HG03565 (cell line): ENCODE data around the gene LPAR6.
"Not testable (repeated sequence)": the region's sequence is repeated elsewhere in the genome, so short reads cannot be mapped to it uniquely, and the experiment has no call there.

Source experiments
- ATAC-seq: cut with Tn5 transposase; IDR thresholded peaks from one replicate; pipeline ENCODE4 v1.9.1; 2021; ENCODE audit warnings: mild to moderate bottlenecking, moderate library complexity; ENCODE audit not compliant: unreplicated experiment

The LPAR6 gene, protein sequence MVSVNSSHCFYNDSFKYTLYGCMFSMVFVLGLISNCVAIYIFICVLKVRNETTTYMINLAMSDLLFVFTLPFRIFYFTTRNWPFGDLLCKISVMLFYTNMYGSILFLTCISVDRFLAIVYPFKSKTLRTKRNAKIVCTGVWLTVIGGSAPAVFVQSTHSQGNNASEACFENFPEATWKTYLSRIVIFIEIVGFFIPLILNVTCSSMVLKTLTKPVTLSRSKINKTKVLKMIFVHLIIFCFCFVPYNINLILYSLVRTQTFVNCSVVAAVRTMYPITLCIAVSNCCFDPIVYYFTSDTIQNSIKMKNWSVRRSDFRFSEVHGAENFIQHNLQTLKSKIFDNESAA

DNA sequence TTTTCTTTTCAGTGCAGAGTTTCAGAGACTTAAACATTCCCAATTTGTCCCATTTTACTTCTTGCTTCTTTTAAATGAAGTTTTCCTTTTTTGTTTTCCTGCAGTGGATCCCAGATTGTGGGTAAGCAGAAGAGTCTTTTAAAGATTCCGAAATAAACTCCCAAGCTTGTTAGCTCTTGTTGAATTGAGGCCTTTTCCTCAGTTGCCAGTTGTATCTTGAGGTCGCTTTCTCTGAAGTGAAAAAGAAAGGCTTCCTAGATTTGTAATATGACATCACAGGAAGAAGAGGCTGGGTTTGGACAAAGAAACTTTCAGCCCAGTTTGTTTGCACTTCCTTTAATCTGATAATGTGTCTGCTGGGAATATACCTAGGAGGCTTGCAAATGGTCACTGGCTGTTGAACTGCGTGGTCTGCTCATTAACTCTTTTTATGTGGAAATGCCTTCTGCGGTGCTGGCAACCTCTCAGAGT is at the start of gene LPAR6:
TSS of gene LPAR6 (minus strand) at position 233 of the 471 bp plus-strand sequence. CDS start 690 bp downstream, outside the sequence.
- ATAC-seq = no peak

DNA sequence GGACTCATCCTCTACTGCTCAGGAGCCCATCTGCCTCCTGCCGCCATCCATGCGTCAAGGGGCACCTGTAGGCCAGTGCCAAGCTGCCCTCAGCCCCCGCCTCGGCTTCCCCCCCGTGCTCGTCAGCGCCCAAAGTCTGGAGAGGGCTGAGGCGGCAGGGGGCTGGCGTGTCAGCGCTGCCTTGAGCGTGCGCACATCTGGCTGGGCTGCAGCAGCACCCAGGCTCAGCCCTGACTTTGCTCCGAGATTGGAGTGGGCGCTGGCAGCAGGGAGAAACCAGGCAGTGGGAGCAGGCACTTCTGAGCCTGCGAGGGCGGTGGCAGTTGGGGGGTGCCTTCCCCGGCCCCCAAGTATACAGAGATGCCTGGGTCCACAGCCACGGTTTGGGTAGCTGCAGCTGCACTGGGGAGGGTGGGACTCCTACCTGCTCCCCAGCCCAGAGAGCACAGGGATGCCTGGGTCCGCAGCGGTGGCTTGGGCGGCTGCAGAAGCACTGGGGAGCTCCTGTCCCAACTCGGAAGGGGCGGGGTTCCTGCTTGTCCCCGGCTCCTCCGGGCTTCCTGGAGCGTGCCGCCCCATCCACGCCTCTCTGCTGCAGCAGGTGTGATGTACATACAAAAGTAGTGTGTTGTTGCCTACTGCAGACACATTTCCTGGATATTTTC is 44.8 kb upstream of the LPAR6 start:
- ATAC-seq = no peak

DNA sequence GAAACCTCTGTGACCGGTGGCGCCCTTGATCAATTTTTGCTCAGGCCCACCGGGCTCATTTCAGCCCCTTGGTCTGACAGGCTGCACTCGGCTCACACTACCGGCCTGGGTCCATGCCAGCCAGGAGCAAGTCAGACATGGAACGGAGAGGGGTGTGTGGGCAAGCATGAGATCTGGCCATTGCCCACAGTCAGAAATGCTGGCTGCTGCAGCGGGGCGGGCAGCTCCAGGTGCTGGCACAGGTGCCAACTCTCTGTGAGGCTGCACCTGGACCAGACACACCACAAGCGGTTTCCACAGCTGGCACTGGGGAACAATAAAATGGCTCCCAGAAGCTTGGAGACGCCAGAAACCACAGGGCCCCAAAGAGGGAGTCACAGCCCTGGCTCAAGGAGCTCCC is 43.6 kb upstream of the LPAR6 start:
- ATAC-seq = no peak

DNA sequence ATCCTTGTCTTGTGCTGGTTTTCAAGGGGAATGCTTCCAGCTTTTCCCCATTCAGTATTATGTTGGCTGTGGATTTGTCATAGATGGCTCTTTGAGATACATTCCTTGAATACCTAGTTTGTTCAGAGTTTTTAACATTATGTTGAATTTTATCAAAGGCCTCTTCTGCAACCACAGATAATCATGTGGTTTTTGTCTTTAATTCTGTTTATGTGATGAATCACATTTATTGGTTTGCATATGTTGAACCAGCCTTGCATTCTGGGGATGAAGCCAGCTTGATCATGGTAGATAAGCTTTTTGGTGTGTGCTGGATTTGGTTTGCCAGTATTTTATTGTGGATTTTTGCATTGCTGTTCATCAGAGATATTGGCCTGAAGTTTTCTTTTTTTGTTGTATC is 38.3 kb upstream of the LPAR6 start:
- not testable (repeated sequence) for ATAC-seq

DNA sequence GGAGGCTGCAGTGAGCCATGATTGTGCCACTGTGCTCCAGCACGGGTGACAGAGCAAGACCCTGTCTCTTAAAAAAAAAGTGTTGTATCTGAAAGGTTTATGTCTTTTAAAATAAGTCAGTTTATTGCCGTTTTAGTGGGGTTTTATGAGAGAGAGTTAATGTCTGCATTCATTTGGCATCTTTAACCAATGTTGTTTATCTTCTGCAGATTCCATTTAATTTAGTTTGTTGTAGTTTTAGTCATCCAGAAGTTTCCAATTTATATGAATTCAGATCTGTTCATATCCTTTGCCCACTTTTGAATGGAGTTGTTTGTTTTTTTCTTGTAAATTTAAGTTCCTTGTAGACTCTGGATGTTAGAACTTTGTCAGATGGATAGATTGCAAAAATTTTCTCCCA is 36.7 kb upstream of the LPAR6 start:
- no peak for ATAC-seq

DNA sequence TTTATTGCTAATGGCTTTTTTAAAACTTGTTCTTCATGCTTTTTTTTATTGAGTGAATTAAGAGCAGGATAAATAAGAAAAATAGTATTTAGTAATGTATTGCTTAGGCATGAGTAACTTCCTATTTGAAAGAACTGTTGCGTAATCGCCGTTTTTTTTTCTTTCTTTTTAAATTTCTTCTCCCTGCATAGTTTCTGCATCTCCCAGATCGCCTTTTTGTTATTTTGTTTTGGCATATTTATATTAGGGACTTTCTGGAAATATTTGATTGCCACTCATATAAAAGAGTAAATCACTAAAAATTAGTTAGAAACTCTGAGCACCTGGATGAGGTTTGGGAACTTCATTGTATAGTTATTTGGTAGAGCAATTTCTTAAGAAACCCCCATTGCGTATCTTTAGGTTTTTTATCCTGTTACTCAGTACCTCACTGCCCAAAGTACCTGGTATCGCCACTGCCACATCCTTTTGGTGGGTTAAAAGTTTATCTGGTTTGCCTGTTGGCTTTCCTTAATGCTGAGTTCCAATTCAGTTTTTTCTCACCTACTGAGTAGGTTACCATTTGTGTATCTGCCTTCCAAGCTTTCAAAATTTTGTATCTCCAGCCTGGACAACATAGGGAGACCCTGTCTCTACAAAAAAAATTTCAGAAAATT is 36.2 kb upstream of the LPAR6 start:
- ATAC-seq = no peak

DNA sequence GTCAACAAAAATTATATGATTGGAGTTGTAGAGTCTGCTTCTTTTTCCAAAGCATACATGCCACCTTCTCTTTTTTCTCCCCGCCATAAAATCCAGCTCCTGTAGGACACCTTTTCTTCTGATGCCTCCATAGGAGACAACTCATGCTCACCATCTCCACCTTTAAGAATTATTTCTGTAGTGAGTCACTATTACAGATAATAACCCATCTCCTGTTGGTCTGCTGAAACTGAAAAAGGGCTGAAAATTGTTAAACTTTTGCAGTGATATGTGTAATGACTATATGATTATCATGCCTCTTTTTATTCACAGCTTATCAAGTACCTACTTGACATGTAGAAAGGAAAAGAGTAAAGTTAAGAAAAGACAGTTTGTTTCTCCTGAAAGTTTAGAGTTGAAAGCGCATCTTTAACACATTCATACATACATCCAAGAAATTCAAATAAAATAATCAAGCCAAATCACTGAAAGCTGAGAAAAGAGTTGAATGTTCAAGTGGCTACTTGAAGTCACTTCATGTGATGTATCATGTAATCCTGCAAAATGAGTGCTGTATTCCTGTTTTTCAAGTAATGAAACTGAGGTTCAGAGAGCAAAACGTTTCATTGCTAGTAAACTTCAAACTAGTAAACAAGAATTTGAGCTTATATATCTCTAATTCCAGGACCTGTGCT is 35.5 kb upstream of the LPAR6 start:
- ATAC-seq = no peak

DNA sequence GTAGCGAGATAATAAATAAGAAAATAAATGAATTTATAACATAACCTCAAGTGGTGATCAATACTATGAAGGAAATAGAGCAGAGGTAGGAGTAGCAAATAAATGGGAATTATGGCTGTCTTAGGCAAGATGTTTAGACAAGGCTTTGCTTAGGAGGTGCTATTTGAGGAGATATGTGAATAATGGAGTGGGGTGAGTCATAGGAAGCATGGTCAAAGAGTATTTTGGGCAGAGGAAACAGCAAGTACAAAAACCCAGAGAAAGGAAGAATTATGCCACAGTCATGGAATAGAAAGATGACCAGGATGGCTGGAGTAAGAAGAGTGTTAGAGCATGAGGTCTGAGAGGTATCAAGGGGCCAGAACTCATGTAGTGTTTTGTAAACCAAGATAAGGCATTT is 33.6 kb upstream of the LPAR6 start:
- ATAC-seq = no peak

DNA sequence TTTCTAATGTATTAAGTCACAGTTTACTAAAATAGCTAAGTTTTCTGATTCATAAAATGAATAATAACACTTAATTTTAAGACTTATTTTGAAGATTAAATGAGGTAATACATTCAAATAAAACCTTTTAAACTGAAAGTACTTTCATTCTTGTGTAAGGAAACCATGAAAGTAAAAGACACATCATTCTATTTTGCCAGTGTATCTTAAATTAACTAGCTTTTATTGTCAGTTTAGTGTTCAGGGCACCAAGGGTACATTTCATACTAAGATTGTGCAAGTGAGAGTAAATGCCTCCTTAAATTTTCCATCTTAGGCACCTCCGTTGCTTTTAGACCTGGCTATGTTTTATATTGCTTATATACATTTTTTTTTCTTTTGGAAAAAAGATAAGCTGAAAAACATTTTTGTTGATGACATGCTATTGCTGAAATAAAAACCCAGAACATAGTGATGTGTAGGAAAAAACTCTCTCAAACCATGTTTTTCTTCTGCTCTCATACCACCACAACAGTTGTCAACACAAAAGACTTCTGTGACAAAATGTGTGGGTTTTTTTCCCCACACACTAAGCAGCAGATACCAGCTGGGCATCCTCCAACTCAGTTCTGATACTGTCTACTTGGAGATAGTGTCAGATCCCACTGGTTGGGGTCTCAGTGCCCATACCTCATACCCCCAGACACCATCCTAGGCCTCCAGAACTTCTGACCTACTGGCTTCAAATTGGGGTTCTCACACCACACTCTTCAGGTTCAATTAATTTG is 30.7 kb upstream of the LPAR6 start:
- no peak for ATAC-seq

DNA sequence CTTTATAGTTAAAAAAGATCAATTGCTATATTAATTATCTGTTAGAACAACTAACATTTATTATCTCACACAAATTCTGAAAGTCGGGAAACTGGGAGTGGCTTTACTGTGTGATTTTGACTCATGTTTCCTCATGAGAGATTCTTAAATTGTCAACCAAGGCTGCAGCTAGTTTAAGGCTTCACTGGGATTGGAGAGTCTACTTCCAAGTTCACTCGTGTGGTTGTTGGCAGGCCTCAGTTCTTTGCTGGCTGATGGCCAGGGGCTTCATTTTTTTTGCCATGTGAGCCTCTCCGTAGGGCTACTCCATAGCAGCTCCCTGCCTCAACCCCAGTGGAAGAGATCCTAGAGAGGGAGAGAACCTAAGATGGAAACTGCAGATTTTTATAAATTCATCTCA is 24.5 kb upstream of the LPAR6 start:
- ATAC-seq = no peak

DNA sequence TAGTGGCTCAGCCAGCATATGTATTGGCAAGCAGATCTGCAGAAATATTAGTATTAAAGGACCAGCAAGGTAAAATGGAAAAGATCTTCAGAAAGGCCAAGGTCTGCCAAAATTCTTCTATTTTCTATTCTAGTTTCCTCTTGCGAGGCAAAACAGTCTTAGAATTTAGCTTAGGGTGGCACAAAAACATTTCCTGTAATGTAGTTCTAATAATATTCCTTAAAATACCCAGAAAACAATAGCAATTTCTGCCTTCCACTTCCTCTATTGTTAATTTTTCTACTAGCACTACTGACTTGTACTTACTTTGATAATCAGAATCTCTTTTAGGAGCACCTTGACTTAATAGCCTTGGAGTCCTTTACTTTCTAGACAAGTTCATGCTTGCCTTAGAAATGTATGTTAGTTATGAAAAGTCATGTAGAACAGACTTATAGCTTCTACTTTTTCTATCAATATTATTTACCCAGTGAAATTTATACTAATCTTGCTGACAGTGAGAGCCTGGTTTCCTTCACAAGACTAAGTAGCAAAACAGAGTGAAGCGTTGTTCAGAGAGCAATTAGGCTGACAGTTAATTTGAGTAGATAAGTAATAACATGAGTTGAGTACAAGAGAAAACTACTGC is 23.9 kb upstream of the LPAR6 start:
- no peak for ATAC-seq

DNA sequence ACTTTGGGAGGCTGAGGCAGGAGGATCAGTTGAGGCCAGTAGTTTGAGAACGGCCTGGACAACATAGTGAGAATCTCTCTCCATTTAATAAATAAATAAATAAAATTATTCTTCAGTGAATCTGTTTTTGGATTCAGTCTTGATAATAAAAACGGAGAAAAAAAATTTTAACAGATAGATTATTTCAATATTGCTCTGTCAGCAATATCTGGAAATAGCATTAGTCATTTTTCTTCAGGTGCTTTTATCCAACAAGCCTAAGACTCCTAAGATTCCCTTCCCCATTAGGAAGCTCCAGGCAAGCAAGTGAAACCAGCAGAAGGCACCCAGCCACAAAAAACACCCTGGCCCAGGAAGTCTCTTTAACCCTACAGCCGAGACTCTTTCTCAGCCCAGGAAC is 21.3 kb upstream of the LPAR6 start:
- no peak for ATAC-seq

DNA sequence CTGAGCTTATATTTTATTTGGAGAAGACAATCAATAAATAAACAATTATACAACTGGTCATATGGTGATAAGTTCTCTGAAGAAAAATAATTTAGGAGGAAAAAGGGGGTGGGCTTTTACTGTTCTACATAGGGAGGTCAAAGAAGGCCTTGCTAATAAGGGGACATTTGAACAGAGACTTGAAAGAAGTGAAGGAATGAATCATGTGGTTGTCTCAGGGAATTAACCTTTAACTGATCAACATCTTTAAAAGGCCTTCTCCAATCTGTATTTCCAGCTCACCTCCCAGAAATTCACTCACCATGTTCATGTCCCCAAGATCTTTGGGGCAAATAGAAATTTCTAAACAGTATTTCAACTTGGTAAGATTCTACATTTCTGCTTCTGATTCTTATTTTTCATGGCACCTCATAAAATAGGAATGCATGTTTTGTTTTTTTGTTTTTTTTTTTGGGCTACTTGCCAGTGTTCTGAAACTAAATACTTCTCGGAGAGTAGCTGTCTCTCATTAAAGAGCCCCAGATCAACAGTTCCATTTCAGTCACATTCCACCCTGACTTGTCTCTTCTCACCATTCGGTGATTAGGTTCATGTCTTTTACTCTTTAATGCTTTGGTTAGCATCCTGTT is 19.2 kb upstream of the LPAR6 start:
- ATAC-seq = no peak

DNA sequence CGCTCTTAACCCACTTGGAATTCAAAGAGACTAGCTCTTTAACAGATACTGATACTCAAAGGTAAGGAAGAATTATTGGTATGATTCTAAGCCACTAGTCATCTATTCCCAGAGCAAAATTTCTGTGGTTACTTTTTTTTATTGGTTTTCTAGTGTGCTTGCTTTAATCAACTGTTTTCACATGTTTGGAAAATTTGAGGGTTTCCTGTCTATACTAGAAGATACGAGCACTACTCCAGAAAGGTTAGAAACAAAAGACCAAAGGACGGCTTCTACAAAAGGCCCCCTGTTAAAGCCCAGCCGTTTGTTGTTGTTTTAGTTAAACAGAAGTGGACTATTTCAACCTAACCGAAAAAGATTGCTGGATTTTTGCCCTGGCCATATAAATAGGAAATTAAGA is 18.5 kb upstream of the LPAR6 start:
- ATAC-seq = no peak

DNA sequence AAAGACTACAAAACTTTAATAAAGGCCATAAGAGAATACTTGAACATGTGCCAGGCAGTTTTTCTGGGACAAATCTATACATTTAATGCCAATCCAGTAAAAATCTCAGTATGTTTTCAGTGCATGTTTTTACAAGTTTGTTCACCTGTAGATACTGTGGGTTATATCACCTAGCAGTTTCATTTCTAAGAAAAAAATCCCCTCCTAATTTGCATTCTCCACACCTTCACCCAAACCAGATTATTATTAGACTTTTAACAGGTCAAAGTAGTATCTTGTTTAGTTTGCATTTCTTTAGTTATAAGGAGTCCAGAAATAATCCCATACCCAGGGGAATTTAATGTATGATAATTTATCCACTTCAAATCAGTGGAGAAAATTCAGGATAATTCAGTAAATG is 17.0 kb upstream of the LPAR6 start:
- ATAC-seq = peak; percentile 46

DNA sequence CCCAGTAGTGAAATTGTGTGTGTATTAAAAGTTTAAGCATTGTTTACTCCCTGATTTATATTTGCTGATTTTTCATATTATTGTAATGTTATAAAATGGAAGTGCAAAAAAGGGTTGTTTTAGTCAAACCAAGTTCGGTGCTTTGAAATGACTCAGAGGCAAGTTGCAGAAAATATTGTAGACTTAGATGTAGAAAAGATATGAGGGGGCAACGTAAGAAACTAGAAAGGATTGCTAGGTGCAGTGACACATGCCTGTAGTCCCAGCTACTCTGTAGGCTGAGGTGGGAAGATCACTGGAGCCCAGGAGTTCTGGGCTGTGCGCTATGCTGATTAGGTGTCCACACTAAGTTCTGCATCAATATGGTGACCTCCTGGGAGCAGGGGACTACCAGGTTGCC is 16.1 kb upstream of the LPAR6 start:
- ATAC-seq = no peak

DNA sequence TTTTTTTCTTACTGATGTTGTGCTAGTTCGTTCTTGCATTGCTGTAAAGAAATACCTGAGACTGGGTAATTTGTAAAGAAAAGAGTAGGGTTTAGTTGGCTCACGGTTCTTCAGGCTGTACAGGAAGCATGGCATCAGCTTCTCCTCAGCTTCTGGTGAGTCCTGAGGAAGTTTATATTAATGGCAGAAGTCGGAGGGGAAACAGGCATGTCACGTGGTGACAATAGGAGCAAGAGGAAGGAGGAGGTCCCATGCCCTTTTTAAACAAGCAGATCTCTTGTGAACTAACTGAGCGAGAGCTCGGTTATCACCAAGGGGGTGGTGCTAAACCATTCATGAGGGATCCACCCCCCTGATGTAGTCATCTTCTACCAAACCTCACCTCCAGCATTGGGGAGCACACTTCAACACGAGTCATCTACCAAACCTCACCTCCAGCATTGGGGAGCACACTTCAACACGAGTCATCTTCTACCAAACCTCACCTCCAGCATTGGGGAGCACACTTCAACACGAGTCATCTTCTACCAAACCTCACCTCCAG is 13.9 kb upstream of the LPAR6 start:
- not testable (repeated sequence) for ATAC-seq

DNA sequence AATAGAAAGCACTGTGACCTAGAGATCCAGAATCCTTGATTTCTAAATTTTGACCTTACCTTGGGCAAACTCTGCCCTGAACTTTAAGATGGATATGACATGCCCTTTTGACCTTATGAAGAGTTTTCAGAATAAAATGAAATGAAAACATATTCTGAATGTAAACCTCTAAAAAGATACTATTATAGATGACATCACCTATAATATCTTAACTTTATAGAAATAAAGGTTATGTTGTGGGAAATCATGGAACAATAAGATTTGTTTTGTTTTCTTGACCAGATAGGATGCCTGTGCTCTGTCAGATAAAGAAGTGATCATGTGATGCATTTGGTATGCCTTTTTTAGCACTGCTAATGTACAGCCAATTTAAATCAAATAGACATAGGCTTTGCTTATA is 13.1 kb upstream of the LPAR6 start:
- ATAC-seq = no peak

DNA sequence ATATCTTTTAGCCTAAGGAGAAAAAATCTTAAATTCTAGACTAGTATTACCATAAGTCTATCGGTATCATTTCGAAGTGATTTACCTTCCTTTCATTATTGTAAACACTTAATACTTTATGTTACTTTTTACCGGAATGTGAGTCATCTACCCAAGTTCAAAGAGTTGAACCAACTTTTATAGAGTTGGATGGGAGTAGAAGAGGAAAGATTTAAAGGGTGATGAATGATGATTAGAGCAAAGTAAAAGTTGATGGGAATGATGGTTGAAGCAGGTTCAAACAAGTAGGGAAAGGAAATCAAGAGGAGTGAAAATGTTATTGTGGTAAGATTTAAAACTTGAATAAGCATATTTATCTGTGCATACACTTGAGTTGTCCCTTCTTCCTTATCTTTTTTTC is 11.3 kb upstream of the LPAR6 start:
- no peak for ATAC-seq
